K562 (cell line): Measurements from ENCODE around the gene FSTL3. TPM values are rescaled to one million over a fixed set of nuclear protein-coding genes. Genes with fewer than 3 reads are reported as not detected.

Source experiments
- BHLHE40 ChIP-seq: IDR thresholded peaks from 2 replicates; pipeline ENCODE4 v1.6.1; 2011; ENCODE audit warnings: low read length, improper control_type of control experiment
- HDAC3 ChIP-seq: fragments of 450-650 bp; IDR thresholded peaks from 2 replicates; pipeline ENCODE4 v1.6.1; 2018; ENCODE audit warnings: borderline replicate concordance, mild to moderate bottlenecking, moderate library complexity; ENCODE audit not compliant: partially characterized antibody
- HDGF ChIP-seq: fragments of 450-650 bp; IDR thresholded peaks from 2 replicates; pipeline ENCODE4 v1.6.1; 2016
- RUNX1 ChIP-seq: sonication (generic); IDR thresholded peaks from 2 replicates; pipeline ENCODE4 v1.6.1; 2016; ENCODE audit warnings: antibody characterized with exemption, low read depth
- SFPQ ChIP-seq: fragments of 200-400 bp; formaldehyde crosslinking; IDR thresholded peaks from 2 replicates; pipeline ENCODE4 v1.6.1; 2017; ENCODE audit warnings: mild to moderate bottlenecking, low read depth, low read length, moderate library complexity
- SRSF3 ChIP-seq: fragments of 200-400 bp; formaldehyde crosslinking; IDR thresholded peaks from 2 replicates; pipeline ENCODE4 v1.6.1; 2016; ENCODE audit warnings: mild to moderate bottlenecking, low read length, moderate library complexity; ENCODE audit not compliant: insufficient read depth
- TEAD1 ChIP-seq, 2 experiments: fragments of 450-650 bp in 1 of 2; sonication (generic) in 1 of 2; formaldehyde crosslinking; IDR thresholded peaks; 2 replicates each; pipeline versions ENCODE4 v1.4.0 to v1.8.0; 2020 to 2022; ENCODE audit warnings: mild to moderate bottlenecking in 2 of 2, missing genetic modification reagents in 1 of 2
- TFAM ChIP-seq: fragments of 250-450 bp; sonication (Bioruptor Pico); conservative IDR thresholded peaks from 2 replicates; pipeline ENCODE4 v1.5.0; 2021; ENCODE audit warnings: mild to moderate bottlenecking, moderate library complexity
- TFAP4 ChIP-seq: sonication (generic); formaldehyde crosslinking; IDR thresholded peaks from 2 replicates; pipeline ENCODE4 v1.8.0; 2022; ENCODE audit warnings: missing genetic modification reagents, mild to moderate bottlenecking, moderate library complexity, borderline replicate concordance
- WHSC1 ChIP-seq: IDR thresholded peaks from one replicate; pipeline ENCODE4 v1.6.1; 2012; ENCODE audit warnings: low read length, control low read depth, inconsistent platforms
- ZNF639 ChIP-seq, 2 experiments: fragments of 200-800 bp in 1 of 2; sonication (Bioruptor generic) in 1 of 2; sonication (generic) in 1 of 2; formaldehyde crosslinking in 1 of 2; IDR thresholded peaks in 1 of 2; conservative IDR thresholded peaks in 1 of 2; 2 replicates each; pipeline versions ENCODE4 v1.5.0 to v1.6.1; 2016 to 2020; ENCODE audit warnings: missing compliant biosample characterization in 1 of 2, missing genetic modification characterization in 1 of 2, missing genetic modification reagents in 1 of 2
- polyA plus RNA-seq, 8 experiments: library from polyadenylated mRNA; depleted of rRNA in 4 of 8; stranded (reverse) in 5 of 8; unstranded in 3 of 8; fragments of >200 nt; fragmentation: Nextera tagmentation in 2 of 8; fragmentation: Illumina TruSeq in 1 of 8; extraction: Ambion mirVana in 2 of 8; extraction: Trizol in 1 of 8; gene quantifications; 2 replicates each; pipeline versions ENCODE4 v1.2.1 to v1.2.3, GENCODE V29; 2011 to 2014; ENCODE audit warnings: inconsistent platforms in 1 of 8, missing spikeins in 1 of 8
- total RNA-seq, 7 experiments: library from RNA; depleted of rRNA in 6 of 7; stranded (reverse); fragments of >200 nt in 6 of 7; fragmentation: Illumina TruSeq in 2 of 7; extraction: Trizol in 2 of 7; gene quantifications; 2 replicates each; pipeline versions ENCODE4 v1.2.1 to v1.2.3, GENCODE V29; 2011 to 2021; ENCODE audit warnings: low replicate concordance in 1 of 7
- TF ChIP-seq, protein P1 (sequence below): sonication (generic); formaldehyde crosslinking; IDR thresholded peaks from 2 replicates; pipeline ENCODE4 v1.8.0; 2023; ENCODE audit warnings: mild to moderate bottlenecking, missing genetic modification reagents

Gene FSTL3
- total and polyA plus RNA-seq, 9 of the 15 experiments (the other 6 are each of a cell fraction or from before 2014, with no cell fraction given), result 0.35 to 6.8 (median 4.2) TPM; not detected in 1

DNA sequence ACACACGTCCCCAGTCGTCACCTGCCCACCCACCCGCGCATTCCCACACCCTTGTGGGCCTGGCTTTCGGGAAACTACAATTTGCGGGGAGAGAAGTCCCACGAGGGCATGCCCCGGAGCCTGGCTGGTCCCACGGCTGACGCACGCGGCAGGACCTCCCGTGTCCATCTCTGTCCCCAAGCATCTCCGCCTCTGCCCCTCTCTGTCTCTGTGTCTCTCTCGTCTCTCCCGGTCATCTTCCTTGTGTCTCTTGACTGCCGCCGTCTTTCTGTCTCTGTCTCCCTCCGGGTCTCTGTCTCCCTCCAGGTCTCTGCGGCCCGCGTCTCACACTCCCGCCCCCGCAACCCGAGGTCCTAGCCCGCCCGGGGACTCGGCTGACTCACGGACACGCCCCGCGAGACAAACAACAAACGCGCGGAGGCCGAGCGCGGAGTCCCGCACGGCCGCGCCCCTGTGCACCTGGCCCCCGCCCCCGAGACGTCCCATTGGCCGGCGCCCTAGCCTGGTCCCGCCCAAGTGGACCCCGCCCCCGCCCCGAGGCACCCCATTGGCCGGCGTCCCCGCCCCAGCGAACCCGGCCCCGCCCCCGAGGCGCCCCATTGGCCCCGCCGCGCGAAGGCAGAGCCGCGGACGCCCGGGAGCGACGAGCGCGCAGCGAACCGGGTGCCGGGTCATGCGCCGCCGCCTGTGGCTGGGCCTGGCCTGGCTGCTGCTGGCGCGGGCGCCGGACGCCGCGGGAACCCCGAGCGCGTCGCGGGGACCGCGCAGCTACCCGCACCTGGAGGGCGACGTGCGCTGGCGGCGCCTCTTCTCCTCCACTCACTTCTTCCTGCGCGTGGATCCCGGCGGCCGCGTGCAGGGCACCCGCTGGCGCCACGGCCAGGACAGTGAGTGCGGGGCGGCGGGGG is 36.7 kb upstream of the FSTL3 start, which contains the start of gene FGF22 (continued):
- TF ChIP-seq ZNF639 (CRISPR knock-in tag; conservative IDR thresholded peaks at IDR 0.05 in 1 of 2, IDR thresholded peaks at IDR 0.05 in 1 of 2) (peak in 1 of 2 experiments; percentile 65; a peak in 1 of 4 replicates), RUNX1 (no peak), SFPQ (no peak), SRSF3 (no peak), TEAD1 (CRISPR knock-in tag; IDR thresholded peaks at IDR 0.05) (no peak), BHLHE40 (no peak), TFAM (CRISPR knock-in tag) (no peak), TFAP4 (0 out of 2 replicates have a peak, but pooled peaks have one; percentile 45), HDGF (no peak), HDAC3 (no peak), WHSC1 (no peak)
- TF ChIP-seq, protein P1, sequence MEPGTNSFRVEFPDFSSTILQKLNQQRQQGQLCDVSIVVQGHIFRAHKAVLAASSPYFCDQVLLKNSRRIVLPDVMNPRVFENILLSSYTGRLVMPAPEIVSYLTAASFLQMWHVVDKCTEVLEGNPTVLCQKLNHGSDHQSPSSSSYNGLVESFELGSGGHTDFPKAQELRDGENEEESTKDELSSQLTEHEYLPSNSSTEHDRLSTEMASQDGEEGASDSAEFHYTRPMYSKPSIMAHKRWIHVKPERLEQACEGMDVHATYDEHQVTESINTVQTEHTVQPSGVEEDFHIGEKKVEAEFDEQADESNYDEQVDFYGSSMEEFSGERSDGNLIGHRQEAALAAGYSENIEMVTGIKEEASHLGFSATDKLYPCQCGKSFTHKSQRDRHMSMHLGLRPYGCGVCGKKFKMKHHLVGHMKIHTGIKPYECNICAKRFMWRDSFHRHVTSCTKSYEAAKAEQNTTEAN, result no peak
